Endothelial cell of umbilical vein (primary cell): ENCODE results near the gene A3GALT2. TPM values are rescaled to one million over a fixed set of nuclear protein-coding genes. Genes with fewer than 3 reads are reported as not detected.
A peak's percentile ranks its signal among the peaks of the same experiment; 100 is the strongest.

Experiments used
- BruUV-seq: library from RNA; stranded (reverse); fragments of 400-500 nt; replicated peaks from 2 replicates; lab custom pipeline; 2021; lab: Mats Ljungman, UMichigan
- CTCF ChIA-PET: fragments of 300-600, 350-600 bp; sonication (Branson Sonifier 250); formaldehyde crosslinking; loops from one replicate; lab custom pipeline; 2021; ENCODE audit warnings: antibody characterized with exemption, inconsistent platforms; lab: Charles Lee
- POLR2A ChIA-PET: fragments of 300-600, 350-600 bp; sonication (Branson Sonifier 250); formaldehyde crosslinking; loops from one replicate; lab custom pipeline; 2021; ENCODE audit warnings: antibody characterized with exemption, inconsistent platforms; lab: Charles Lee
- DNase-seq: peaks from one replicate; pipeline ENCODE4 v3.0.0-alpha.2; 2011; ENCODE audit warnings: low read depth, low spot score
- FAIRE-seq: peaks from 2 replicates; lab custom pipeline; 2011; peaks lifted over from hg19 to GRCh38; lab: Jason Lieb, UNC
- H2AFZ ChIP-seq: 2 replicates; pipeline ENCODE4 v1.6.0; 2012; ENCODE audit warnings: low read depth, low read length, control low read depth, inconsistent platforms
- H3K27ac ChIP-seq: 2 replicates; pipeline ENCODE4 v1.5.1; 2011; ENCODE audit warnings: low read depth, mild to moderate bottlenecking, control low read depth, low read length, moderate library complexity; ENCODE audit not compliant: insufficient read depth
- H3K27me3 ChIP-seq, 2 experiments: 2 replicates each; pipeline versions ENCODE4 v1.6.0 to v1.6.1; 2011; ENCODE audit warnings: low read length in 2 of 2, mixed read lengths in 1 of 2; ENCODE audit not compliant: control insufficient read depth in 2 of 2, insufficient read depth in 2 of 2
- H3K36me3 ChIP-seq, 2 experiments: 2 replicates in 1 of 2; 3 replicates in 1 of 2; pipeline ENCODE4 v1.5.1; 2011; ENCODE audit warnings: low read length in 2 of 2, mild to moderate bottlenecking in 1 of 2, moderate library complexity in 1 of 2; ENCODE audit not compliant: control insufficient read depth in 2 of 2, insufficient read depth in 2 of 2; ENCODE audit errors: extremely low read depth in 1 of 2
- H3K4me1 ChIP-seq: 3 replicates; pipeline ENCODE4 v1.5.1; 2011; ENCODE audit warnings: mild to moderate bottlenecking, low read length; ENCODE audit not compliant: control insufficient read depth, insufficient read depth; ENCODE audit errors: extremely low read depth
- H3K4me2 ChIP-seq: 2 replicates; pipeline ENCODE4 v1.6.1; 2011; ENCODE audit warnings: low read length, control low read depth, mixed read lengths; ENCODE audit not compliant: insufficient read depth
- H3K4me3 ChIP-seq, 3 experiments: fragments of 200-600 bp in 1 of 3; sonication (generic), shearing (Covaris generic) in 1 of 3; replicated peaks in 1 of 3; 2 replicates each; pipeline ENCODE4 v1.5.1; 2011 to 2016; ENCODE audit warnings: control low read depth in 3 of 3, low read length in 3 of 3, mild to moderate bottlenecking in 2 of 3, inconsistent platforms in 1 of 3, low read depth in 1 of 3, moderate library complexity in 1 of 3; ENCODE audit not compliant: insufficient read depth in 1 of 3
- H3K79me2 ChIP-seq: 2 replicates; pipeline ENCODE4 v1.6.0; 2012; ENCODE audit warnings: low read length, inconsistent platforms; ENCODE audit not compliant: control insufficient read depth, insufficient read depth
- H3K9ac ChIP-seq: replicated peaks from 2 replicates; pipeline ENCODE3; 2011; ENCODE audit warnings: low read length, control low read depth; ENCODE audit not compliant: insufficient read depth; ENCODE audit errors: extremely low read depth
- H3K9me1 ChIP-seq: replicated peaks from 3 replicates; pipeline ENCODE4 v1.6.0; 2011; ENCODE audit warnings: mild to moderate bottlenecking, low read length; ENCODE audit not compliant: control insufficient read depth, insufficient read depth; ENCODE audit errors: extremely low read depth
- H3K9me3 ChIP-seq: replicated peaks from 2 replicates; pipeline ENCODE4 v1.5.1; 2012; ENCODE audit warnings: low read length, inconsistent platforms; ENCODE audit not compliant: control insufficient read depth, insufficient read depth
- H4K20me1 ChIP-seq: replicated peaks from 2 replicates; pipeline ENCODE3; 2011; ENCODE audit warnings: mild to moderate bottlenecking, low read length; ENCODE audit not compliant: control insufficient read depth, insufficient read depth; ENCODE audit errors: extremely low read depth
- CTCF ChIP-seq, 2 donors: IDR thresholded peaks; 1 replicate in 1 of 2; 2 replicates in 1 of 2; pipeline ENCODE4 v1.5.1; 2011; ENCODE audit warnings: low read length in 2 of 2, mild to moderate bottlenecking in 2 of 2, moderate library complexity in 2 of 2, control low read depth in 1 of 2, inconsistent platforms in 1 of 2, low read depth in 1 of 2; ENCODE audit not compliant: insufficient read depth in 1 of 2; ENCODE audit errors: extremely low read depth in 1 of 2
- EZH2 ChIP-seq: IDR thresholded peaks from 2 replicates; pipeline ENCODE4 v1.6.1; 2012; ENCODE audit warnings: borderline replicate concordance, low read depth, mild to moderate bottlenecking, moderate library complexity, low read length, inconsistent platforms; ENCODE audit not compliant: severe bottlenecking
- FOS ChIP-seq: IDR thresholded peaks from 2 replicates; pipeline ENCODE4 v1.6.1; 2011; ENCODE audit warnings: mild to moderate bottlenecking, low read length, moderate library complexity, borderline replicate concordance; ENCODE audit not compliant: insufficient read depth
- GATA2 ChIP-seq: IDR thresholded peaks from 2 replicates; pipeline ENCODE4 v1.7.0; 2011; ENCODE audit warnings: low read depth, mild to moderate bottlenecking, moderate library complexity, mixed read lengths, low read length; ENCODE audit not compliant: insufficient read length, insufficient read depth
- JUN ChIP-seq: IDR thresholded peaks from 2 replicates; pipeline ENCODE4 v1.6.1; 2011; ENCODE audit warnings: borderline replicate concordance, low read depth; ENCODE audit not compliant: insufficient read length, insufficient read depth
- MYC ChIP-seq: IDR thresholded peaks from one replicate; pipeline ENCODE4 v1.6.1; 2011; ENCODE audit warnings: mild to moderate bottlenecking, low read depth, low read length
- POLR2A ChIP-seq: IDR thresholded peaks from 2 replicates; pipeline ENCODE4 v1.6.1; 2012; ENCODE audit warnings: low read depth, mild to moderate bottlenecking, control low read depth, low read length
- POLR2AphosphoS5 ChIP-seq: IDR thresholded peaks from 2 replicates; pipeline ENCODE4 v1.6.1; 2012; ENCODE audit warnings: low read depth, mild to moderate bottlenecking, control low read depth, low read length, moderate library complexity; ENCODE audit not compliant: insufficient read depth
- dilution Hi-C: fragments of 300-500 bp; cut with MboI; formaldehyde crosslinking; loops from one replicate; pipeline ENCODE4 v1.15.0; 2019; ENCODE audit warnings: low sequenced_read_pairs; ENCODE audit not compliant: extremely low pct_ligation_motif_present
- intact Hi-C: fragments of 100-400 bp; cut with micrococcal nuclease; formaldehyde crosslinking; loops from one replicate; pipeline ENCODE4 v1.10.0; 2022
- polyA plus RNA-seq, 4 experiments: library from polyadenylated mRNA; depleted of rRNA in 3 of 4; stranded (reverse) in 3 of 4; unstranded in 1 of 4; fragments of >200 nt; gene quantifications; 2 replicates each; pipeline versions ENCODE4 v1.2.1 to v1.2.3, GENCODE V29; 2011 to 2012; ENCODE audit warnings: missing spikeins in 1 of 4
- total RNA-seq: library from RNA; stranded (reverse); gene quantifications from 2 replicates; pipeline ENCODE4 v1.2.3, GENCODE V29; 2021

A3GALT2 gene
- total and polyA plus RNA-seq, 2 donors (not counting 3 experiments of a cell fraction or from before 2014, with no cell fraction given) = not detected

GRCh38 chr1:33349081-33349759, 28.3 kb upstream of the A3GALT2 start:
- FAIRE-seq = no peak
- CTCF ChIA-PET = interaction anchor here (1.2 to 2.2 kb wide), 5 partner anchors 10 to 222 kb away, joined by 3 to 9 read pairs (median 5); no protein-coding TSS in a partner anchor

DNA sequence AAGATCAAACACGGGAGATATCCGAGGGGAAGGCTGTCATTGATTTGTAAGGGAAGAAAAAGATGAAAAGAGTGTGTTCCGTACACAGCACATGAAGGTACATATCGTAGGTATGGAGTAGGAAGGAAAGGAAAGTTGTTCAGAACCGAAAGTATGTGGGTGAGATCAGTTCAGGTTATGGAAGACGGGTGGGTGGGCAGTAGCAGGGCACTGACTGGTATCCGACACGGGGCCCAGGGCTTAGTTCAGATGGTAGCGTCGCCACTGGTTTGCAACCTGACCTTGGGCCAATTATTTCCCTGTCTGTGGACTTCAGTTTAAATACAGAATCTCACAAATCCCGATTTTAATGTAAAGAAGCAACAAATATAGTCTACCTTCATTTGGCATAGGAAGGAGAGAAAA, 27.8 kb upstream of the A3GALT2 start:
- no peak overlapping the region for H2AFZ ChIP-seq
- peak overlapping the region; percentile 84 for H3K9ac ChIP-seq
- no TSS peak for BruUV-seq
- peaks cover 56% of the 10 kb centered on the region for H3K79me2 ChIP-seq
- H3K9me3 ChIP-seq = no peaks in the 10 kb centered on the region
- no peaks in the 10 kb centered on the region for H3K27me3 ChIP-seq
- intact Hi-C loops (loop anchor here (1.0 kb wide), 1 partner anchor 82 kb away; no protein-coding TSS in a partner anchor), dilution Hi-C loops (no loop called here)
- H3K36me3 ChIP-seq = no peaks in the 10 kb centered on the region
- peak overlapping the region; percentile 94 for H3K27ac ChIP-seq
- FAIRE-seq = no peak
- H3K4me1 ChIP-seq = peaks cover 45% of the 10 kb centered on the region
- H4K20me1 ChIP-seq = peaks cover 2% of the 10 kb centered on the region
- POLR2A ChIA-PET = interaction anchor here (0.7 kb wide), 1 partner anchor 954 kb away, joined by 3 read pairs; the partner anchor contains the start of gene BSDC1
- DNase-seq = peak; percentile 44
- no peaks in the 10 kb centered on the region for H3K9me1 ChIP-seq
- TF ChIP-seq MYC (no peak), FOS (no peak), CTCF (IDR thresholded peaks at IDR 0.05; ENCODE audit: extremely low read depth in 1 of 2, insufficient read depth in 1 of 2, low read depth in 1 of 2, low read length in 2 of 2) (no peak), POLR2AphosphoS5 (no peak), JUN (no peak), EZH2 (no peak), POLR2A (no peak), GATA2 (no peak)
- peak overlapping the region; percentile 74 to 95 (median 77) for H3K4me3 ChIP-seq
- peak overlapping the region; percentile 94 for H3K4me2 ChIP-seq
- CTCF ChIA-PET = interaction anchor here (2.2 kb wide), 1 partner anchor 53 kb away, joined by 7 read pairs; no protein-coding TSS in a partner anchor

More at GRCh38 chr1:33349081-33349759, 28.3 kb upstream of the A3GALT2 start:
- Histone ChIP-seq H3K4me2 (peak overlapping the region; percentile 94), H3K9me1 (no peaks in the 10 kb centered on the region), H3K79me2 (peaks cover 51% of the 10 kb centered on the region), H3K27ac (peak overlapping the region; percentile 94), H3K4me3 (peak overlapping the region; percentile 74 to 95 (median 77)), H3K9ac (peak overlapping the region; percentile 84), H3K9me3 (no peaks in the 10 kb centered on the region), H2AFZ (no peak overlapping the region), H3K27me3 (no peaks in the 10 kb centered on the region), H3K4me1 (peaks cover 41% of the 10 kb centered on the region), H3K36me3 (no peaks in the 10 kb centered on the region), H4K20me1 (no peaks in the 10 kb centered on the region)
- dilution Hi-C loops = no loop called here
- BruUV-seq = no TSS peak
- POLR2A ChIA-PET = interaction anchor here (0.7 to 1.2 kb wide), 2 partner anchors 10 to 955 kb away, joined by 3 to 7 read pairs; partner anchors contain the start of gene BSDC1
- peak; percentile 40 for DNase-seq
- intact Hi-C loops = no loop called here
- TF ChIP-seq POLR2A = peak; percentile 6
- no peak for TF ChIP-seq FOS
- no peak for TF ChIP-seq GATA2
- TF ChIP-seq POLR2AphosphoS5 = peak; percentile 11
